Measurements from ENCODE around the gene KLHL30. TPM values are rescaled to one million over a fixed set of nuclear protein-coding genes. Genes with fewer than 3 reads are reported as not detected.

Gene KLHL30
- total RNA-seq, 2 experiments from 2014 or later = not detected

DNA sequence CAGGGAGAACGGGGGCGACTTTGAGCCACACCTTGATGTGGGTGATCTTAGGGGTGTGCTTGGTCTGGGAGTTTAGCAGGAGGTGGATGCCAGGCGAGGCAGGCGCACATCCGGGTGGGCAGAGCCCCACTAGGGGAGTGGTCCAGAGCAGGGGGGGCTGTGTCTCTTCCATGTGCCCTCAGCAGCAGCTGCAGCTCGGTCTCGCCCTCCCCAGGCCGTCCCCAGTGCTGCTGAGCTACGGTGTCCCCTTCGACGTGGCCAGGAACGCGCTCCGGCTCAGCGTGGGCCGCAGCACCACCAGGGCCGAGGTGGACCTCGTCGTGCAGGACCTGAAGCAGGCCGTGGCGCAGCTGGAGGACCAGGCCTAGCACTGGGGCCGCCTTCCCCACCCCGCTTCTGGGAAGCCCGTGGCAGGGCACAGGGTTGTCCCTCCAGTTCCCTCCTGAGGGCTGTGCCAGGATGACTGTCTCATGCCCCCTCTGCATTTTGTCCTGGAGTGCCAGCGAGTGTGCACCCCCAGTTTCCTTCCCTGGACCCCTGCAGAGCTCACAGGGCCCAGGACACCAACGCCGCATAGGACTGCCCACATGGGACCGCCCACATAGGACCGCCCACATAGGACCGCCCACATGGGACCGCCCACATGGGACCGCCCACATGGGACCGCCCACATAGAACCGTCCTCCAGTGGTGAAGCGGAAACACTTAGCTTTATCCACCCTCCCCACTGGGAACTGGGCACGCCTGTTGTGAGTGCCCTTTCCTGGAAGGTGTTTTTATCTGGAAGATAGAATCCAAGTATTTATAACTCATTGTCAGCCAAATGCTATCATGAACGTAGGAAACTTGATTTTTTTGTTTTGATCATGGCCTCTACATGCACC, 40.2 kb upstream of the KLHL30 start:
- Mint-ChIP-seq H3K4me3 (no peak overlapping the region), H3K36me3 (ENCODE audit: low read depth) (peaks cover 21% of the 10 kb centered on the region), H3K4me1 (no peaks in the 10 kb centered on the region), H3K27ac (no peak overlapping the region), H3K9me3 (ENCODE audit: low read depth) (no peaks in the 10 kb centered on the region), H3K27me3 (no peaks in the 10 kb centered on the region)
- DNase-seq (no peak), ATAC-seq (peak; percentile 24)
- ChIA-PET POLR2A (no interaction called here), CTCF (interaction anchor here (0.8 to 1.7 kb wide), 2 partner anchors 11 to 175 kb away, joined by 3 to 6 read pairs; no protein-coding TSS in a partner anchor)
- intact Hi-C loops (cut with DNase I, micrococcal nuclease) = no loop called here

DNA sequence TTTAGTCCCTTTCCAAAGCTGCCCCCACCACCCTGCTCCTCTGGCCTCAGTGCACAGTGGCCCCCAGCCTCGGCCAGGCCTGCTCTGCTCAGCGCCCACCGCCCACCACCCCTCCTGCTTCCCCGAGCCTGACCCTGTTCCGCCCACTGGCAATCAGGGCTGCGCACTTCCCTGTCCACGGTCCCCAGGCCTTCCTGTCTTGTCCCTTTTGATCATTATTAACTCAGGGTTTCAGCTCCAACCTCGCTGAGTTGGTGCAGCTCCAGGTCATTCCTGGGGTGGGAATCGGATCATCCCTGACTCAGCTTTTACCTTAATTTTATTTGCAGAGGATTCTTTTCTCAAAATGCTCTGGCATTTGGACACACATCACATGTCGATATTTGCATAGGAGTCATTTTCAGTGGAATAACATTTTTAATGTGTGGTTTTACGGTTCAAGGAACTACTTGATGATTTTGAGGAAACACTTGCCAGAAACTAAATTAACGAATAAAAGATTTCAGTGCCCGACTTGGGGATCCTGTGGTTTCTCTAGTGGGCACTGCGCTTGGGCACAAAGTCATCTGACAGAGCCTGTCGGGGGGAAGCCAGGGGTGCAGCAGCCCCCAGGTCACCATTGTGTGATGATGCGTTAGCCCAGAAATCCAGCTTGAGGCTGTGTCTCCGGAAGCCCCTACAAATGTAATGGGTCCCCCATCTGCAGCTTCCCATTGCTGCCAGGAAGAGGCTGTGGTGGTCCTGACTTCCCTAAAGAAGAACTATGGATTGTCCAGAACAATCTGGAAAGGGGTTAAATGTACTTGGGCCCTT, 39.4 kb upstream of the KLHL30 start:
- no peak for DNase-seq
- intact Hi-C loops (cut with DNase I, micrococcal nuclease) = no loop called here
- H3K27ac Mint-ChIP-seq = no peak overlapping the region
- peaks cover 15% of the 10 kb centered on the region for H3K36me3 Mint-ChIP-seq (ENCODE audit: low read depth)
- no peak overlapping the region for H3K4me3 Mint-ChIP-seq
- no peaks in the 10 kb centered on the region for H3K27me3 Mint-ChIP-seq
- ChIA-PET CTCF (interaction anchor here (0.8 to 1.7 kb wide), 2 partner anchors 12 to 176 kb away, joined by 3 to 6 read pairs; no protein-coding TSS in a partner anchor), POLR2A (no interaction called here)
- ATAC-seq = no peak
- H3K9me3 Mint-ChIP-seq (ENCODE audit: low read depth) = no peaks in the 10 kb centered on the region
- H3K4me1 Mint-ChIP-seq = no peaks in the 10 kb centered on the region

DNA sequence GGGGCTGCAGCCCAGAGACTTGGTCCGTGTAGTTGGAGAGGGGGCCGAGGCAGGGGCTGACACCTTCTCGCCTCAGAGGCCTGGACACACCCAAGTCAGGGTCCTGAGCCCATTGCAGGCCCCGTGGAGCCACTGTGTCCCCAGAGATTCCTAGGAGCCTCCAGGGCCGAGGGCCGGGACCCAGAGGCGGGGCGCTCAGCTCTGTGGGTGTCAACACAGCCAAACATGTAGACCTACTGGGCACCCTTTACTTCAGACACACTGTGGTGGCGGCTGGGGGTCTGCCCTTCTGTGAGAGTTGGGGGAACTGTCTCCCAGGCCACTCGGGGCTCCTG, 38.8 kb upstream of the KLHL30 start:
- Mint-ChIP-seq H3K9me3 (ENCODE audit: low read depth) (no peaks in the 10 kb centered on the region), H3K27ac (no peak overlapping the region), H3K4me3 (no peak overlapping the region), H3K36me3 (ENCODE audit: low read depth) (peaks cover 13% of the 10 kb centered on the region), H3K4me1 (no peaks in the 10 kb centered on the region), H3K27me3 (no peaks in the 10 kb centered on the region)
- ATAC-seq (no peak), DNase-seq (no peak)
- ChIA-PET POLR2A (no interaction called here), CTCF (interaction anchor here (1.7 kb wide), 1 partner anchor 12 kb away, joined by 6 read pairs; no protein-coding TSS in a partner anchor)
- intact Hi-C loops (cut with DNase I, micrococcal nuclease) = no loop called here

DNA sequence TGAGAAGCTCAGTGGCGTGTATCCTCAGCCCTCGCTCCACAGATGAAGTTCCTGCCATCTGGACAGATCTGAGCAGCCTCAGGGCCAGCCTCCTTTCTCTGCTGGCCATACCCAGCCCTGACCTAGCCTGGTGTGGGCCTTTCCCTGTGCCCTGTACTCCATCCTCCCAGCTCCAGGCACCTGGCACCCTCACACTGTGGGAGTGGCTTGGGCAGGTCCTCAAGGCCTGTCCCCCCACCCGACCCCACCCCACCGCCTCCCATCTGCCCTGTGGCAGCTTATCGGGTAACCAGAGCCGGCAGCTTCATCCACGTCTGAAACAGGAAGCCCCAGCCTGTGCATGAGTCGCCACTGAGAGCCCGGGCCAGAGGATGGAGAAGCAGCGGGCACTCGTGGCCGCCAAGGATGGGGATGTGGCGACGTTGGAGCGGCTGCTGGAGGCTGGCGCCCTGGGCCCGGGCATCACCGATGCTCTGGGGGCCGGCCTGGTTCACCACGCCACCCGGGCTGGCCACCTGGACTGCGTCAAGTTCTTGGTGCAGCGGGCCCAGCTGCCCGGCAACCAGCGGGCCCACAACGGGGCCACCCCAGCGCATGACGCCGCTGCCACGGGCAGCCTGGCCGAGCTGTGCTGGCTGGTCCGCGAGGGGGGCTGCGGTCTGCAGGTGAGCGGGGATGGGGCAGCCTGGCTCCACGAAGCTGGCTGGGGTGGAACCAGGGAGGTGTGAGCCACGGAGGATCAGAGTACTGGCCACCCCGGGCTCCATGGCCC, 38.2 kb upstream of the KLHL30 start, which contains the start of gene ESPNL:
ESPNL (plus strand) TSS at position 292 of the 772 bp plus-strand sequence; CDS start at position 372, 80 bp downstream.
- DNase-seq = no peak
- no peaks in the 10 kb centered on the region for H3K27me3 Mint-ChIP-seq
- intact Hi-C loops (cut with DNase I, micrococcal nuclease) = no loop called here
- no peak within 1 kb of the TSS for H3K4me3 Mint-ChIP-seq
- H3K27ac Mint-ChIP-seq = no peak within 1 kb of the TSS
- ChIA-PET POLR2A (no interaction called here), CTCF (interaction anchor here (0.6 kb wide), 1 partner anchor 9 kb away, joined by 4 read pairs; no protein-coding TSS in a partner anchor)
- H3K36me3 Mint-ChIP-seq (ENCODE audit: low read depth) = peaks cover 10% of the 10 kb centered on the region
- H3K9me3 Mint-ChIP-seq (ENCODE audit: low read depth) = no peaks in the 10 kb centered on the region
- ATAC-seq = no peak
- no peaks in the 10 kb centered on the region for H3K4me1 Mint-ChIP-seq

DNA sequence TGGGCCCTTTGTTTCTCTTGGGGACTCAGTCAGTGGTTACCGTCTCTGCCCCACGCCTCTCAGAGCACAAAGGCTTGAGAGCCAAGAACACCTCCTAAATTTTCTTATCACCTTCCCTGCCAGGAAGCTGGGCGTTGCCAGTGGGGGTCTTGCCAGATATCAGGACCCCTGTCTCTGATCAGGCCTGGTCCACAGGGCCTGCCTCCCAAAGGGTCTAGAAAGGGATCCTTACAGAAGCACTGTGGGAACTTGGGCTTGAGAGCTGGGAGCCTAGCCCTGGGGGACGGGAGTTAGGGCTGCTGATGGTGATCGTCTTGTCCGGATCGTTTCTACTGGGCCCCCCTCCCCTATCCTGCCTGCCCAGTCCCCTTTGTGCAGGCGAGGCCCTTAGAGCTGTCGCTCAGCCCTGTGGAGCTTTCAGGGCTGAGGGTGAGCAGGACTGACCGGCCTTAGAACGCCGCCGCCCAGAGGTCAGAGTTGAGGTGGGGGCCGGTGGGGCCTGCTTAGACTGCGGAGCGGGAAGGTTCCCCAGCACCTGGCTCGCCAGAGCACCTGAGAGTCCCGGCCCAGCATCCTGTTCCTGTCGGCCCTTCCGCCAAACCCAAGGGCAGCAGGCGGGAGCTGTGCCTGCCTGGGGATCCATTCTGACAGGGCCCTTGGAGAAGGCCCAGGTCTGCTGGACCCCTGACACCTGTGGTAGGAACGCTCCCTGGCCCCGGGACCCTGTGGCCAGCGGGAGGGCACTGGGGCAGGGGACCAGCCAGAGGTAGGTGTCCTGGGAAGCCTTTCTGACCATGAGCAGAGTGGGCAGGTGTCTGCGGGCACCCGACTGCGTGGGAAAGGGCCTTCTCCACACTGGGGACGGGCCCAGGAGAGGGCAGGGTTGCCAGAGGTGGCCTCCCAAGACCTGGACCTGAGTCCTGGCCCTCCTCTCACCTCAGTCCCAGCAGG, 37.4 kb upstream of the KLHL30 start:
- no peaks in the 10 kb centered on the region for H3K4me1 Mint-ChIP-seq
- H3K36me3 Mint-ChIP-seq (ENCODE audit: low read depth) = peaks cover 10% of the 10 kb centered on the region
- H3K27ac Mint-ChIP-seq = no peak overlapping the region
- intact Hi-C loops (cut with DNase I, micrococcal nuclease) = no loop called here
- no peak for DNase-seq
- H3K4me3 Mint-ChIP-seq = no peak overlapping the region
- POLR2A ChIA-PET = no interaction called here
- no peaks in the 10 kb centered on the region for H3K27me3 Mint-ChIP-seq
- ATAC-seq = no peak
- CTCF ChIA-PET = no interaction called here
- H3K9me3 Mint-ChIP-seq (ENCODE audit: low read depth) = no peaks in the 10 kb centered on the region

DNA sequence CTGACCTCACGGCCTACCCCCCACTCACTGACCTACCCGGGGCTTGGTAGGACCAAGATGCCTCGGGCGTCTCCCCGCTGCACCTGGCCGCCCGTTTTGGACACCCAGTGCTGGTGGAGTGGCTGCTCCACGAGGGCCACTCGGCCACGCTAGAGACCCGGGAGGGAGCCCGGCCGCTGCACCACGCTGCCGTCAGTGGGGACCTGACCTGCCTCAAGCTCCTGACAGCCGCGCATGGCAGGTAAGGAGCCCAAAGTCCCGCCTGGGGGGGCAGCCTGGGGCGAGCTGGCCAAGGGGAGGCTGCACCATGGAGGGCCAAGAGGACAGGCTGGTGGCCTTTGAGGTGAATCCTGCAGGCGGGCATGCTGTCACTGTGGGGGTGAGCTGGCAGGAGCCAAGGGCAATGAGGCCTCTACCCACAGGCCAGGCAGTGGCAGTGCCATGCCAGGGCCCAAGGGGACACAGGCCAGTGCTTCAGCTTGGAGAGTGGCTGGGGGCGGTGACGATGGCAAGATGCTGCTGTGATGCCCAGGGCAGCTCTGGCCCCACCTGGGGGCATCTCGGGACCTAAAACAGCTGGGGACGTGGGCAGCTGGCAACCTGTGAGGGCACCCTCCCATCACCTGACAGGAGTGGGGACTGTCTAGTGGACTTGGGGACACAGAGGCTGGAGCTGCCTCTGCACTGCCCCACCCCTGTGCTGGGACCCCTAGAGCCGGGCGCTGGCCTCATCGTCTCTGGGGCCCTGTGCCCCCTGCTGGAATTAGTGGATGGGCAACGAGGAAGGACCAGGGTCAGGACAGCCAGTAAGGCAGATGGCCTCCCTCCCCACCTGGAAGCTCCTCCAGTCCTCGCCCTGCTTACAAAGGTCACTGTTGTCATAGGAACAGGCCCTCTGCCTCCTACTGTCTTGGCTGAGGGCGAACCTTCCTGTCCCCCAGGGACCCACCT, 36.3 kb upstream of the KLHL30 start:
- ChIA-PET CTCF (interaction anchor here (0.5 to 1.1 kb wide), 3 partner anchors 52 to 651 kb away, joined by 3 read pairs; no protein-coding TSS in a partner anchor), POLR2A (interaction anchor here (0.6 kb wide), 1 partner anchor 104 kb away, joined by 3 read pairs; no protein-coding TSS in a partner anchor)
- Mint-ChIP-seq H3K9me3 (ENCODE audit: low read depth) (no peaks in the 10 kb centered on the region), H3K36me3 (ENCODE audit: low read depth) (peaks cover 8% of the 10 kb centered on the region), H3K4me1 (no peaks in the 10 kb centered on the region), H3K4me3 (no peak overlapping the region), H3K27ac (no peak overlapping the region), H3K27me3 (no peaks in the 10 kb centered on the region)
- ATAC-seq (no peak), DNase-seq (no peak)
- intact Hi-C loops (cut with DNase I, micrococcal nuclease) = no loop called here

DNA sequence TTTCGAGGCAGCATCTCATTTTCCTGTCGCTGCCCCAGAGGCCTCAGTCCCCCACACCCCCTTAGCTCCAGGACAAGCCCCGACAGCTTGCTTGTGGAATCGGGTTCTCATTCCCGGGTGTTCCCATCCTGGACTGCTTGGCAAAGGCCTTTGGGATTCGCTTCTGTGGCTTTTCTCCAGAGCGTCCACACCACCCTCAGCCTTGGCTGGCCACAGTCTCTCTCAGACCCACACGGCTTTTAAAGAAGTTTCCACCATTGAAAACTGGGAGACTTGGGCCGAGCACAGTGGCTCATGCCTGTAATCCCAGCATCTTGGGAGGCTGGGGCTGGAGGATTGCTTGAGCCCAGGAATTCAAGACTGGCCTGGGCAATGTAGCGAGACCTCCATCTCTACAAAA, 35.6 kb upstream of the KLHL30 start:
- intact Hi-C loops (cut with DNase I, micrococcal nuclease) = no loop called here
- peaks cover 4% of the 10 kb centered on the region for H3K36me3 Mint-ChIP-seq (ENCODE audit: low read depth)
- CTCF ChIA-PET = interaction anchor here (1.1 kb wide), 1 partner anchor 245 kb away, joined by 3 read pairs; no protein-coding TSS in a partner anchor
- no peaks in the 10 kb centered on the region for H3K27me3 Mint-ChIP-seq
- ATAC-seq (no peak), DNase-seq (no peak)
- no peaks in the 10 kb centered on the region for H3K9me3 Mint-ChIP-seq (ENCODE audit: low read depth)
- H3K27ac Mint-ChIP-seq = no peak overlapping the region
- no peaks in the 10 kb centered on the region for H3K4me1 Mint-ChIP-seq
- no peak overlapping the region for H3K4me3 Mint-ChIP-seq
- POLR2A ChIA-PET = no interaction called here

DNA sequence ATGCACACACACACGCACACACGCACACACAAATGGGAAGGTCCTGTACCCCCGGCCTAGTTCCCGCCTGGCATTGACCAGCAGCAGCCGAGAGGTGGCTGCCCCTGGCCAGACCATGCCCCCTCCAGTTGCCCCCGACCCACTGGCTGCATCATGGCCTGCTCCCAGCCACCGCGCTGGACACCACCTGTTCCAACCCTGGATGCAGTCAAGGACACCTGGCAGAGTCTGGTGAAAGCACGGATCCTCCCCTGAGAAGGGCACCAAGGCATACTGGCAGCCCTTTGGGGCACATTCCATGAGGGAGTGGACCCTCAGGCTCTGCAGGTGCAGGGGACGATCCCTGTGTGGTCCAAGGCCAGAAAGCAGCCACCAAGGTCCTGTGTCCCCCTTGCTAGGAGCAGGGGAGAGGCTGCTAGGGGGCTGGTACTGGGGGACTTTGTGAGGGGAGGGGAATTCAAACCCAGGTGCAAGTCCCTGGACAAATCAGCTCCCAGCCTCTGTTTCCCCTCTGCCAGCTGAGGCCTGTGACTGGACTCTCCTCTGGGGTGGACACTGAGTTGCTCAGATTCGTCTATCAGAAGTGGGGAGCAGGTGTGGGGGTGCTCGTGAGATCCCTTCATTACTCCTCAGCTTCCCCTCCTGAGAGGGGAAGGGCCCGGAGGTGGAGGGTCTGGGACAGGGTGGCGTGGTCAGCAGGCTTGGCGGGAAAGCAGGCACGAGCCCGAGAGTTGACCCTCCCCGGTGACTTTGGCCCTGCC, 34.8 kb upstream of the KLHL30 start:
- ATAC-seq (no peak), DNase-seq (no peak)
- POLR2A ChIA-PET = no interaction called here
- intact Hi-C loops (cut with DNase I, micrococcal nuclease) = no loop called here
- no peak overlapping the region for H3K27ac Mint-ChIP-seq
- H3K4me1 Mint-ChIP-seq = no peaks in the 10 kb centered on the region
- CTCF ChIA-PET = no interaction called here
- peaks cover 3% of the 10 kb centered on the region for H3K36me3 Mint-ChIP-seq (ENCODE audit: low read depth)
- no peaks in the 10 kb centered on the region for H3K27me3 Mint-ChIP-seq
- H3K4me3 Mint-ChIP-seq = no peak overlapping the region
- no peaks in the 10 kb centered on the region for H3K9me3 Mint-ChIP-seq (ENCODE audit: low read depth)

DNA sequence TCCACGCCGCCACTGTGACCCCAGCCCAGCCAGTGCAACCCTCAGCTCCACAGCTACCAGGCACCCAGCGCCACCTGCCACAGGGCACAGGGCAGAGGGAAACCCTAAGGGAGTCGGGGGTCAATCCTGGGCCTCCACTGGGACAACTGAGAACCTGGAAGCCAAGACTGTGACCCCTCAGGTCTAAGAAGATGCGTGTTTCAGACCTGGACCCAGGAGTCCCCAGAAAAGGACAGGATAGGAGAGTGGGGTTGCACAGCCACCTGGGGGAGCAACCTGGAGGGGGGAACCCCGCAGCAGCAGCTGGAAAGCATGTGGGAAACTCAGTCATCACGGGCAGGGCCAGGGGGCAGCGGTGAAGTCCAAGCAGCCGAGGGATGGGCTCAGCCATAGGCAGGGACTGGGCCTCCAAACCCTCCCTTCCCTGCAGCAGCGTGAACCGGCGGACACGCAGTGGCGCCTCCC, 34.2 kb upstream of the KLHL30 start:
- H3K27me3 Mint-ChIP-seq = no peaks in the 10 kb centered on the region
- POLR2A ChIA-PET = no interaction called here
- intact Hi-C loops (cut with DNase I, micrococcal nuclease) = no loop called here
- CTCF ChIA-PET = no interaction called here
- no peak overlapping the region for H3K27ac Mint-ChIP-seq
- H3K4me1 Mint-ChIP-seq = no peaks in the 10 kb centered on the region
- H3K4me3 Mint-ChIP-seq = no peak overlapping the region
- H3K9me3 Mint-ChIP-seq (ENCODE audit: low read depth) = no peaks in the 10 kb centered on the region
- no peaks in the 10 kb centered on the region for H3K36me3 Mint-ChIP-seq (ENCODE audit: low read depth)
- no peak for ATAC-seq
- DNase-seq = no peak

Data from activated CD4-positive, alpha-beta T cell treated with anti-CD3 and anti-CD28 coated beads for 36 hours (primary cell).